ENCODE results near the gene IGFBP2.

IGFBP2 gene

DNA sequence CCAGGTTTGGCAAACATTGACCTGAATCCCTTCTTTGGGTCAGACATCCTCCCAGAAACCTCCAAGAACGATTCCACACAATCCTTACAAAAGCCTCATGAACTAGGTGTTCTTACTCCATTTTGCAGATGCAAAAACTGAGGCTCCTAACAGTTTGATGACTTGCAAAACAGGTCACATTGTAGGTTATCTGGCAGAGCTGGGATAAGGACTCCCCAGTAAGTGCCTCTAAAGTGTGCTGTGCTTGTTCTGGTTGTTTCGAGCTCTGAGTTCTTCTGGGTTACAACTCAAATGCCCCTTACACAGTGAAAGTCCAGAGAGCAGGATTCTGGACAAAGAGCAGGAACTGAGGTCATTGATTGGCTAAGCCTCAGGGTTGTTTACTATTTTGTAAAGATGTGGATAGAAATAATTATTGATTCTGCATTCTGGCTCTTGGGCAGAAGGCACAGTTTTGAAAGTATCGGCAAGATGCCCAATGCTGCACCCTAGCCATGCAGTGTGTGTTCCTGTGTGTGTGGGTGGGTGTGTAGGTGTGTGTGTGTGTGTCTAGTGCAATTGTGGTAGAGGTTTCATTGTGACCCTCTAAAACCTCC is 17.0 kb upstream of the IGFBP2 start:
- DNase-seq (ENCODE audit: low spot score), result no peak

DNA sequence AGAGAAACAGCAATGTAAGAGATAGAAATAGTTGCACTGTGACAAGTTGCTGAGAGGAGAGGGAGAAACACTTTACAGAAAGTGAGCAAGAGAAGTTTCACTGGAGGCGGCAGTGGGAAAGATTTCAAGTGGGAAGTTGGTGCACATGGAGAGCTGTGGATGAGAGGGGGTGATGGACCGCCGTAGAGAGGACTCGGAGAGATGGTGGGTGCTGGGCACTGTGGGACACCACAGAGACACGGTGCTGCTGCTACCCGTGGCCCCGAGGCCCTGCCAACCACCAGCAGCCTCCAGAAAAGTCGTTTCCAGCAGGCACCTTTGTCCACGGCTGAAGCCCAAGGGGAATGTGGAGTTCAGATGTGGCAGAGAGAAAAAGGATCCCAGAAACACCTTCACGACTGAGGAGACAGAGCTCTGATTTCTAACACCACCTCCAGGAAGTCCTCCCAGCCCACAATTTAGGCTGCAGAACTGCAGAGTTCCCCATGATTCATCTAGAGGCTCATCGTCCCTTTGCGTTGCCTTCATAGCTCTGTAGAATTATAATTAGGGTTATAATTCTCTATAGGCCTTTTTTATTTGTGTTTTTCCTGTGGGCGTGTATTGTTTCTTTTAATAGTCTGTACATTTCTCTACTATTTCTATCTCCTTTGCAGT is 15.9 kb upstream of the IGFBP2 start:
- no peak for DNase-seq (ENCODE audit: low spot score)

DNA sequence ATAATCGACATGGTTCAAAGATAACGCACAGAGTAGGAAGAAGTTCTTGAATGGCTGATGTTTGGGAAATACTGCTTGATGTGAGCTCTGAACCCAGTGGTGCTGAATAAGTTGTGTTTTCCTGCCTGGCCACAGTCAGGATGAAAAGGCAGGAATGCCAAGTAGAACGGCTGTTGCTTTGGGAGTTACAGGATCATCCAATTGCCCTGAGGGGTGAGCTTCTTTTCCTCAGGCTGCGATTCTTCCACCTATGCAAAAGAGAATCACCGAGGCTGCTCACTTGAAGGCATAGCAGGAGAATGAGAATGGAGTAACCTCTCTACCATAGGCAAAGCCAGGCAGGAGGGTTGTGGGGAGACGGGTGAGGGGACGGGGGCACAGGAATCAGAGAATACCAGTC is 14.4 kb upstream of the IGFBP2 start:
- no peak for DNase-seq (ENCODE audit: low spot score)

DNA sequence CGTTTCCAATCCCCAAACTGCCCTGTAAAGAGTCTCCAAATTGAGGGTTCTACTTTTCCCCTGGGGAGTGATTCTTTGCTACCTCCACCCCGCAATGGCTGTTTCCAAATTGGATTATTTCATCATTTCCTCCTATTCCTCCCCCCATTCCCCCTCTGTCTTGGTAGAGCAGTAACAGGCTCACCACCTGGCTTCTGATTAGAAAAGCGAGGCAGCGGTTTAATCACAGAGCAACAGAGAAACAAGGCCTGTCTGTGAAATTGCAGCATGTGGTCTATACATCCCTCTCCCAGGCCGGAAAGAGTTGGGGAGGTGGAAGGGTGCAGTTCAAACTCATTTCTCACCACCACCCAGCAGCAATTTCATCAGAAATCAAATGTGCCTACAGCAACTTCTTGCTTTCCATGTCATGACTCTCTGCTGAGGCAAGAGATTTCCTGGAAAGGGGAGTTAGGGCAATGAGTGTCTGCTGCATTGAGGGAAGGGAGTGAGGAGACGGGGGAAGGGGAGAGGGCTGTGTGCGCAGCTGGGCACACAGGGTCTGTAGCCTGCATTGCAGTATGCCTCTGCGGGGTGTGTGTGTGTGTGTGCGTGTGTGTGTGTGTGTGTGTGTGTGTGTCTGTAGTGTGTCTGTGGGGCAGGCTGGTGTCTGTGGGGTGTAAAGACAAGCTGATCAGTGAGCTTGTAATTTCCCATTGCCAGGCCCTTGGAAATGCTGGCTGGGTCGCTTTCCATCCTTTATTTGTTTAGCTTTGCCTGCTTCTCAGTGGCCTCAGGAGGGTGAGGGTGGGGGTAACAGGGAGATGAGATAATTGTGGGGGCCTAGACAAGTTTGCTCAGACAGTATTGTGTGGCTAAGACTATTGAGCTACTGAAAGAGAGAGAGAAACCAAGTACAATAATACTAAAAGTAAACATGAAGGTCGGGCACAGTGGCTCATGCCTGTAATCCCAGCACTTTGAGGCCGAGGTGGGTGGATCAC is 13.5 kb upstream of the IGFBP2 start:
- no peak for DNase-seq (ENCODE audit: low spot score)

DNA sequence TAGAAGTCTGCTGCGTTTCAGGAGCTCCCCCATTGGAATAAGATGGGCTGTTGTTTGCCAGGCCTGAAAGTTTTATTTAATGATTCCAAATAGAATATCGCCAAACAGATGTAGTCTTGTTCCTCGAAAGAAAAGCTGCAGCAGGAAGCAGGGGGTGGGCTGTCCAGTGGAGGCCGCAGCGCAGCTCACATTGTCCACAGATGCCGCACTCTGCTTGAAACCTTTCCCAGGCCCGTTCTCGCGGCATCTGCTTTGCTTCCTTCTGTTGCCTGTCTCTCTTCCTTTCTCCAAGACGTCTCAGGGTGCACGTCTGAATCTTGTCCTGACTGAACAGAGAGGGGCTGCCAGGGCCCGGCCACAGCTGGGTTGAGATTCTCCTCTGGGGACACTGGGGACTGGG is 12.4 kb upstream of the IGFBP2 start:
- DNase-seq (ENCODE audit: low spot score), result no peak

DNA sequence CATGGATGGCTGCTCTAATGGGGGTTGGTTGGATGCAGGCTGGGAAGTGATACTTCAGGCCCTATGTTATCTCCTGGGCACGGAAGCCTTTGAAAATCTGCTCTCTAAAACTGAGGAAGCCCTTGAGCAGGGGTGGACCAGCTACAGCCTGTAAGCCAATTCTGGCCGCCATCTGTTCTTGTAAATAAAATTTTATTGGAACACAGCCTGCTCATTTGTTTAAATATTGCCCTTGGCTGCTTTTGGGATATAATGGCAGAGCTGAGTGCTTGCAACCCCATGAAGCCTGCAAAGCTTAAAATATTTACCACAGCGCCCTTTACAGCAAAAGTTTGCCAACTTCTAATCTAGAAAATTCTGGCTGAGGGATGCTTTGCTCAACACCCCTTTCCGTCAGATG is 11.9 kb upstream of the IGFBP2 start:
- no peak for DNase-seq (ENCODE audit: low spot score)

DNA sequence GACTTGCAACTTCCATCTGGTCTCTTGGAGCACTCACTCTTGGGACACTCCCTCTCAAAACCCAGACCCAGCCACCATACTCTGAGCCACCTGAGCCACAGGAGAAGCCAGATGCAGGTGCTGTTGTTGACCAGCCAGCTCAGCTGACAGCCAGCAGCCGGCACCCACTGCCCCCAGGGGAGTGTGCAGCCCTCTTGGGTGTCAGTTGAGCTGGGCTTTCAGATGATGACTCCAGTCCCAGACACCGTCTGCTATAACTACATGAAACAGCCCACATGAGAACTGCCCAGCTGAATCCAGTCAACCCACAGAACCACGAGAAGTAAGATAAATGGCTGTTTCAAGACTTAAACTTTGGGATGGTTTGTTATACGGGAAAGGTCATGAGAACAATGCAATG is 10.7 kb upstream of the IGFBP2 start:
- DNase-seq (ENCODE audit: low spot score), result no peak

DNA sequence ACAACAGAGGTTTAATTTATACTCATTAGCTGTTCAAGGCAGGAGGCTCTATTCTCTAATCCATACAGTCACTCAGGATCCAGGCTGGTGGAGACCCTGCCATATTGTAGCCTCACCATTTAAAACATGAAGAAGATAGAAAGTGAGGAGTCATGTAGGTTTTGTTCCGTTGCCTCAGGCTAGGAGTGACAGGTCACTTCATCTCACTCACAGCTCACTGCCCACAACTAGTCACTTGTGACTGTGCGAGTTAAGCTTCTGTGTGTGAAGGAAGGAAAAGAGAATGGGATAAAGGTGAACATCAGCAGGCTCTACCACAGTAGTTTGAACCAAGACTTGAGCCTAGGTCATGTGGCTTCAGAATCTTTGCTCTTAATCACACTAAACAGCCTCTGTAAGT is 9.0 kb upstream of the IGFBP2 start:
- no peak for DNase-seq (ENCODE audit: low spot score)

DNA sequence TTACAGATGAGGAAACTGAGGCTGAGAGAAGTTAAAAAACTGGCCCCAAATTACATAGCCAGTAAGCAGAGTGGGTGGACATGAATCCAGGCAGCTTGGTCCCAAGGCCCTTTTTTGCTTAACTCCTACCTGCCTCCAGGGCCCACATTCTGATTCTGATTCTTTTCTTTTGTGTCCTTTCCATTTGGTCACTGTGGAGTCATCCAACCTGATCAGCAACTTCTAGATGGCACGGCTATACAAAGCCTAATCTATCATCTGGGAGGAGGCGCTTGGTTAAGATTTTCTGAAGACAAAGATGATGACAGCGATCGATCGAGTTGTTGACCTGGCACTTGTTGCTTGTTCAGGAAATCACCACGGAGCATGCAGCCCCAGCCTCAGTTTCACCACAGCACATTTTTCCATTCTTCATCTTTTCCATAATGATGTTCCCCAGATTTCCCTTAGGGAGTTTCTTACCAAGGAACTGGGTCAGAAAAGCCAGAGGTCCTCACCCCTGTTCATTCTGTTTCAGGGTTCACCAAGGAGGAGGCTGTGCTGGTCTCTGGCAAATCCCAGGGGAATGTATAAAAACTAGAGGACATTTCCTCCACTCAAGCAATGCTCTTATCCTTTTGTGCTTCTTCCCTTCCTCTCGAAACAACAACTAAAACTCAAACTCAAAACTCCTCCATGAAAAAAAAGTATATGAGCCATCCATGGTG is 6.9 kb upstream of the IGFBP2 start:
- DNase-seq (ENCODE audit: low spot score), result no peak

DNA sequence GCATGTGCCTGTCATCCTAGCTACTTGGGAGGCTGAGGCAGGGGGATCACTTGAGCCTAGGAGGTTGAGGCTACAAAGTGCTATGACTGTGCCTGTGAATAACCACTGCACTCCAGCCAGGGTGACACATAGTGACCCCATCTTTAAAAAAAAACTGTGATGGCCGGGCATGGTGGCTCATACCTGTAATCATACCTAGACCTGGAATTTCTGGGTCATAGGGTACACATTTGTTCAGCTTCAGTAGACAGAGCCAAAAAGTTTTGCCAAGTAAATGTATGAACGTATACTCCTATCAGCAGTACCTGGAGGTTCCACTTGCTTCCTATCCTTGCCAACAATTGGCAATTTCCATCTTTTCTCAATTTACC is 6.4 kb upstream of the IGFBP2 start:
- no peak for DNase-seq (ENCODE audit: low spot score)

DNA sequence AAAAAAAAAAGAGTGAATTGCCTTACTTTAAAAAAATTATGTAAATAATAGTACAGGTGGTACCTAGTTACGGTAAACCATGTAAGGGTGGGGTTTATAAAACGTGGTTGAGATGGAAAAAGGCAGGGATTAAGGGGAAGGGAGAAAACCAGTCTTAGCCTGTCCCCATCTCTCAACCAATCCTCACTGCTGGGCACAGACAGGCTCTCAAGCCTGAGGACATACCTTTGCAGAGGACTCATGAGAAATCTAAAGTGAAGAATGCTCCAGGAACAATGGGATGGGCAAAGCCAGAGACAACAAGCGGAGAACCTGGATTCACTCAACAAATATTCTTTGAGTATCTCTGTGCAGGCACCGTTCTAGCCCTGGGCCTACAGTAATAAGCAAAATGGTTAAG is 3.4 kb upstream of the IGFBP2 start:
- no peak for DNase-seq (ENCODE audit: low spot score)

DNA sequence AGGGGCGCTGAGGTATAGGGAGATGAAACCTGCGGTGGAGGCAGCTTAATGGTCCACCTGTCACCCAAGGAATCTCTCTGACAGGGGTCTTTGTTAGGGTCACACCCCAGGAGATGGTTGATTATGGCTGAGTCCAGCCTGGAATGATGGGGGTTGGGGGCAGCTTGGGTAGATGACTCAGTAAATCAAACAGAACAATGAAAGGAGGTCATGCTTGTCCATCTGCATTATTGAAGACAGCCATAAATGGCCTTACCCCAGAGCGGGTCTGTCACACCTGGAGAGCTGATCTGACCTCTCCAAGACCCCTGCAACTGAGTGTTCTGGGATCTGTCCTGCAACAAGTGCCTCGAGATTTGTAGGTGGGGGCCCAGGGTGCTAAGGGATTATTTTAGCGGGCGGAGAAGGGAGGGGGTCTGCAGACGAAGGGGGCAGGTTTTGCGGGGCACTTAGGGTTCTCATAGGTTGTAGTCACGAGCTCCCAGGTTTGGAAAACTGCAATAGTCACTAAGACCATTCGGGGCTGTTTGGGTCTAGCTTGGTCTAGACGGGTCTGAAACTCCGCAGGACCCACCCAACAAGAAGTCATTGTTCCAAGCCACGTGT is 771 bp upstream of the IGFBP2 start:
- DNase-seq (ENCODE audit: low spot score), result no peak

DNA sequence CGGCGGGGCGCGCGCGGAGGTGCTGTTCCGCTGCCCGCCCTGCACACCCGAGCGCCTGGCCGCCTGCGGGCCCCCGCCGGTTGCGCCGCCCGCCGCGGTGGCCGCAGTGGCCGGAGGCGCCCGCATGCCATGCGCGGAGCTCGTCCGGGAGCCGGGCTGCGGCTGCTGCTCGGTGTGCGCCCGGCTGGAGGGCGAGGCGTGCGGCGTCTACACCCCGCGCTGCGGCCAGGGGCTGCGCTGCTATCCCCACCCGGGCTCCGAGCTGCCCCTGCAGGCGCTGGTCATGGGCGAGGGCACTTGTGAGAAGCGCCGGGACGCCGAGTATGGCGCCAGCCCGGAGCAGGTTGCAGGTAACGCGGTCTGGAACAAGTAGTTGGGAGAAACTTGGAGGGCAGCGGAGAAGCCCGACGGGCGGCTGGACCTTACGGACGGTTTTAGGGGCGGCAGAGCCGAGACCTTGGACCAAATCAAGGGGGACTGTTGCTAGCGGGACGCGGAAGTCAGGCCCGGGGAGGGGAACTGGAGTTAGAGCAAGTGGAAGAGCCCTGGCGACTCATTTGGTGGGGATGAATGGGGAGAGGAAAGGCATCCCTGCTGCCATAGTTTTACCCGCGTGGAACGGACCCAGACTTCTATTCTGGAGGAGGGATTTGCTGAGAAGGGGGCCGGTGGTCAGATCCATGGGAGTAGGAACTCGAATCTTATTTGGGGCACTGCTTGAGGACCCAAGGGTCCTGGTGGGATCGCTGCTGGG is 573 bp downstream of the IGFBP2 start:
- no peak for DNase-seq (ENCODE audit: low spot score)

DNA sequence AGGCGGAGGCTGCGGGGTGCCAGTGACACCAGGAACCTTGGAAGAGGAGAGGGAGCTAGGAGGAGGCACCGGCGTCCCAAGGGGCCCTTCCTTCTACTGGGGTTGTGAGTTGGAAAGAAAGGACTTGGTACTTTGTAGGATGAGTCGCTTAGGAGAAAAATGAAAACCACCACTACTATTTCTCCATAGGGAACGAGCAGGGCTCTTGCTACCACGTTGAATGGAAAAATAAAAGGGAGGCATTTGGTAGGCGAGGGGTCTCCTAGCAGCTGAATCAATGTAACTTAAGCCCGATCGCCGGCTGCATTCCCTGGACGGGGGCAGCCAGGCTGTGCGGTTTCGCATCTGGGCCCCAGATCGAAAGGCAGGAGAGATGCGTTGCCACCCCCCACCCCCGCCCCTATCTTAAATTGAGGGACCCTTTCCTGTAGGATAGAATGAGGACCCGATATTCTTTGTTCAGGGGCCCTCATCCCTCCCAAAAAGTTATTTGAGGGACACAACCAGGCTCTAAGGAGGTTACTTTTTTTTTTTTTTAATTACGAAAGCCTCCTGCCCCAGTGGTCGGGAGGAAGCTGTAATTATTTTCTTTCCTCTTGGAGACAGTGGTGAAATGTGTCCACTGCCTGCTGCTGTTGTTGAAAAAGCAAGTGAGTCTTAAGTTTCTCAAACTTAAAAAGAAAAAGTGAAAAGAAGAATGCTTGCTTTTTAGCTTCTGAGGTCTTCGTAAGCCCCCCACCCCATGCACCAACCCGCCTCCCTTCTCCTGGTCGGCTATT is 1.3 kb downstream of the IGFBP2 start:
- no peak for DNase-seq (ENCODE audit: low spot score)

DNA sequence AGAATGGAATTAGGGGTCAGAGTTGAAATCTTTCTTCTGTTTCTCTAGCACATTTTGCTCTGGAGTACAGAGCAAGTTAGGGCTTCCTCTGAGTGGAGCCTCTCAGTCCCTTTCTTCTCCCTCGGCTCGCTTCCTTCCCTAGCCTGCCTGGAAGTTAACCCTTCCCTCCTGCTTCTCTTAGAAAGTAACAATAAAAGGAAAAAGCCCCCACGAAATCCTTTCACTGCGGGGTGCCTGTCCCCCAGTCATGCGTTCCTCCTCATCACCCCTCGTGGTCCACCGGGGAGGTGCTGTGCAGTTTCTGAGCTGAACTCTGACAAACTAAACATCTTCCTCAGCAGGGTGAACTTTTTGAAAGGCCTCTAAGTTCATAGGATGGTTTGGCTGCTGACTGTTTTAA is 2.0 kb downstream of the IGFBP2 start:
- DNase-seq (ENCODE audit: low spot score), result no peak

DNA sequence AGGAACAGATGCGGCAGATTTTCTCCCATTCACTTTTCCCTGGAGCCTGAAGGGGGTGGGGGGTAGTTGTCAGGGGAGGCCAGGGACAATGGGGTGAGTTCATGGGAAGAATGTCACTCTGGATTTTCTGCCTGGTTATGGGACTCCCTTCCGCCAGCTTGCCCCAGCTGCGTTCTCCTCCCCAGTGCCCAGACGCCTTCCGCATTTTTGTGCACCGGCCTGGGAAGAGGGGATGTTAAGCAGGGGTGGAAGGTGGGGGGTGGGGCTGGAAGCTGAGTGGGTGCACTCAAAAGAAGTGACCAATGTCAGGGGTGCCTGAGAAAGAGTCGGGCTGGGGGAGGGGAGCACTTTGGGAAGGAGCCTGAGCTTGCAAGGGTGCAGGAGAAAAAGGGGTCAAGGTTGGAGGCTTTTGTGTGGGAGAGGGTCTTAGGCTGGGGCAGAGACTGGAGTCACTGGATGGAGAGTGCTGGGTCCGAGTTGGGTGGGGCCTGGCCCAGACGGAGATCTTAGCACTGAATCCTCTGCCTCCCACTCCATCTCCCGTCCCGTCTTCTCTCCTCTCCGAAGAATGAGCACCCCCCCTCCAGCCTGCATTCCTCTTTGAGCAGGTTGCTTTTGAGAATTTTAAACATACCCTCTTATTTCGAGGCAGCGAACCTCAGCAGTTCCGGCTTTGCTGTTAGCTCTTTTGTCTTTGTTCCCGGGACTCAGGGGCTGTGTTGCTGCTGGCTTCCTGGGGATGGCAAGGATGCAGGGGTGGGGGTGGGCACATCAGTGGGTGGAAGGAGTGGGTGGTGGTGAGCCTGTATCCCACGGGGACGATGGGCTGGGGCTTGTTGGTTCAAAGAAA is 2.7 kb downstream of the IGFBP2 start:
- no peak for DNase-seq (ENCODE audit: low spot score)

DNA sequence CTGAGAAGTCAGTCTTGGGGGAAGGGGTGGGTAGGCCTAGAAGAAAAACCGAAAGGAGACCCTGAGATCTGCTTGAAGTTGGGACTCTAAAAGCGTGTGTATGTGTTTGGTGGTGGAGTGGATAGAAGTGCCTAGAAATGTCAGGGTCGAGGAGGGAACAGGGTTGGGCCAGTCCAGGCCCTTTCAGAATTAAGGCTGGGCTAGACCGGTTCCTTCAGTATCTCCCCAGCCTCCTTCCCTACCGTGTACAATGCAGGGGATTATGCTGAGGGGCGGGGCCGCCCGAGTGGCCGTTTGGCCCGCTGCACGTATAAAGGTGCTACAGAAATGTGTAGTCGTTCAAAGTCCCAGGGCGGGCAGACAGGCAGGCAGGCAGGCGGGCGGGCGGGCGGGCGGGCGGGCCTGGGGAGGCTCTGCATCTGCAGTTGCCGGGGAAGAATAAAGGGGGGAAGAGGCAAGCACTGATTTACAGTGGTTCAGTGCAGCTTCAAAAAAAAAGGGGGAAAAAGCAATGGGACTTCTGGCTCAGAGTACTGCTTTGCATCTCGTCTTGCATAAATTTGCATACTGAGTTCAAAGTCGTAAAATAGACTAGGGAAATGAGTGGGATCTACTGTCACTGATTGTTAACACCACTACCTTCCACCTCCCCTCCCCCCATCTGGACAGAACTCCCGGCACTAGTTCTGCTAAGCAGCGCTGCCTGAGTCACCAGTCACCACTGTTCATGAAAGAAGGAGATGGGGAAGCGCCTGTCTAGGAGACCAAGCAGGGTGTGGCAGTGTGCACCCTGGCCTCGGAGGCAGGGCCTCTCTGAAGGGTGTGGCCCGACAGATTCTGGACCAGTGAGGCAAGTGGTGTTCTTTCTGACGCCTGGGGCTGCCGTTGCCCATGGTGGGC is 3.6 kb downstream of the IGFBP2 start:
- no peak for DNase-seq (ENCODE audit: low spot score)

DNA sequence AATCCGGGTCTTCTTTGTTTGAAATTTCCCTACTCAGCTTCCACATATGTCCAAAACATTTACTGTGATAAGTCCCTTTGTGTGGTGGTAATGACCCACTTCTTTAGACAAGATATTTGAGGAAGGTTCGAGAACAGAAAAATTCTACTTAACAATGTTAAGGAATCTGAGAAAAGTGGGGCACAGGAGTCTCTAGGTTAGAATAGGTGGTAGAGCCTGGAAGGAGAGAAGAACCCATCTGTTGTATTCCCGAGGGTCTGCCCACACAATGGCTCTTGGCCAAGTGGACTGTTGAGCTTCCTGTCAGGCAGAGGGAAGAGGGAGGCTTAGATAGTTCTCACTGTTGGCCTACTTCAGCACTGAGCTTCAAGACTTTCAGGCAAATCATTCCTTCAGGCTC is 4.3 kb downstream of the IGFBP2 start:
- no peak for DNase-seq (ENCODE audit: low spot score)

Measured in hepatic stellate cell (primary cell).